IPS DF 6.9 (cell line): Measurements from ENCODE around the gene IRF2.

Experiments used
- DNase-seq: peaks from one replicate; pipeline ENCODE4 v3.0.0-alpha.2; 2013; ENCODE audit warnings: low read depth, low spot score
- H3K27ac ChIP-seq: one replicate; pipeline ENCODE4 v1.5.1; 2013; ENCODE audit warnings: low read length, control low read depth
- H3K27me3 ChIP-seq: 2 replicates; pipeline ENCODE4 v1.6.1; 2013; ENCODE audit warnings: mild to moderate bottlenecking, low read length; ENCODE audit not compliant: control insufficient read depth, insufficient read depth
- H3K36me3 ChIP-seq: 2 replicates; pipeline ENCODE4 v1.6.1; 2013; ENCODE audit warnings: low read length; ENCODE audit not compliant: control insufficient read depth, insufficient read depth
- H3K4me1 ChIP-seq: 2 replicates; pipeline ENCODE4 v1.6.1; 2013; ENCODE audit warnings: low read length; ENCODE audit not compliant: control insufficient read depth, insufficient read depth
- H3K4me3 ChIP-seq: 2 replicates; pipeline ENCODE4 v1.5.1; 2013; ENCODE audit warnings: mild to moderate bottlenecking, low read length
- H3K9me3 ChIP-seq: 2 replicates; pipeline ENCODE4 v1.6.1; 2013; ENCODE audit warnings: low read length, inconsistent platforms; ENCODE audit not compliant: control insufficient read depth, insufficient read depth
- WGBS: extraction: QIAGEN DNeasy Blood & Tissue Kit; methylation state at CpG from one replicate; pipeline ENCODE4 v1.1.7; 2013; ENCODE audit warnings: mixed read lengths, missing lambda C conversion rate; ENCODE audit not compliant: insufficient read length, insufficient coverage; 5-methylcytosine and 5-hydroxymethylcytosine counted together

Gene IRF2

GRCh38 chr4:184389978-184390900 lies 84.1 kb downstream of the IRF2 start:
- Histone ChIP-seq H3K9me3 (no peaks in the 10 kb centered on the region), H3K27me3 (no peaks in the 10 kb centered on the region), H3K4me3 (no peak overlapping the region), H3K36me3 (no peaks in the 10 kb centered on the region), H3K4me1 (peaks cover 15% of the 10 kb centered on the region), H3K27ac (no peak overlapping the region)
- DNase-seq = no peak
- no CpG with 5 or more reads among the region's 24 CpGs for WGBS

GRCh38 chr4:184388106-184388505 lies 86.2 kb downstream of the IRF2 start:
- no peaks in the 10 kb centered on the region for H3K36me3 ChIP-seq
- WGBS = 100% methylated on average over 1 of the region's 6 CpGs

GRCh38 chr4:184387351-184387750 lies 87.0 kb downstream of the IRF2 start:
- H3K9me3 ChIP-seq = no peaks in the 10 kb centered on the region
- H3K4me1 ChIP-seq = peaks cover 21% of the 10 kb centered on the region
- DNase-seq = no peak
- WGBS = no CpG with 5 or more reads among the region's 6 CpGs
- H3K4me3 ChIP-seq = no peak overlapping the region
- H3K27me3 ChIP-seq = no peaks in the 10 kb centered on the region
- no peaks in the 10 kb centered on the region for H3K36me3 ChIP-seq
- no peak overlapping the region for H3K27ac ChIP-seq

More at GRCh38 chr4:184388106-184388505, 86.2 kb downstream of the IRF2 start:
- no peaks in the 10 kb centered on the region for H3K9me3 ChIP-seq
- no peaks in the 10 kb centered on the region for H3K27me3 ChIP-seq
- no peak overlapping the region for H3K4me3 ChIP-seq
- DNase-seq = no peak
- H3K27ac ChIP-seq = no peak overlapping the region
- H3K4me1 ChIP-seq = peaks cover 21% of the 10 kb centered on the region

- no peaks in the 10 kb centered on the region for H3K9me3 ChIP-seq
- H3K27me3 ChIP-seq = no peaks in the 10 kb centered on the region
- peak overlapping the region; percentile 46 for H3K27ac ChIP-seq
- peaks cover 21% of the 10 kb centered on the region for H3K4me1 ChIP-seq
- H3K36me3 ChIP-seq = no peaks in the 10 kb centered on the region
- WGBS = no CpG with 5 or more reads among the region's 10 CpGs
- H3K4me3 ChIP-seq = no peak overlapping the region
- DNase-seq = no peak
Measured at GRCh38 chr4:184386271-184386781, 88.0 kb downstream of the IRF2 start.

GRCh38 chr4:184385705-184386141 lies 88.6 kb downstream of the IRF2 start:
- H3K4me3 ChIP-seq = no peak overlapping the region
- no CpG with 5 or more reads among the region's 6 CpGs for WGBS
- DNase-seq = no peak
- H3K36me3 ChIP-seq = no peaks in the 10 kb centered on the region
- H3K4me1 ChIP-seq = peaks cover 21% of the 10 kb centered on the region
- peak overlapping the region; percentile 33 for H3K27ac ChIP-seq
- H3K27me3 ChIP-seq = no peaks in the 10 kb centered on the region
- no peaks in the 10 kb centered on the region for H3K9me3 ChIP-seq

GRCh38 chr4:184384810-184385557 lies 89.4 kb downstream of the IRF2 start:
- Histone ChIP-seq H3K9me3 (no peaks in the 10 kb centered on the region), H3K36me3 (no peaks in the 10 kb centered on the region), H3K4me1 (peaks cover 19% of the 10 kb centered on the region), H3K27me3 (no peaks in the 10 kb centered on the region), H3K27ac (no peak overlapping the region), H3K4me3 (no peak overlapping the region)
- WGBS = no CpG with 5 or more reads among the region's 7 CpGs
- DNase-seq = no peak

- DNase-seq = no peak
- H3K27ac ChIP-seq = no peak overlapping the region
Measured at GRCh38 chr4:184384056-184384809, 90.1 kb downstream of the IRF2 start.

GRCh38 chr4:184383497-184384055 lies 90.8 kb downstream of the IRF2 start:
- DNase-seq = no peak
- no peaks in the 10 kb centered on the region for H3K36me3 ChIP-seq
- H3K4me3 ChIP-seq = no peak overlapping the region
- peaks cover 18% of the 10 kb centered on the region for H3K4me1 ChIP-seq
- H3K9me3 ChIP-seq = no peaks in the 10 kb centered on the region
- H3K27me3 ChIP-seq = no peaks in the 10 kb centered on the region; the same call in 1 of the 2 replicates
- no peak overlapping the region for H3K27ac ChIP-seq
- no CpG with 5 or more reads among the region's 8 CpGs for WGBS

More at GRCh38 chr4:184384056-184384809, 90.1 kb downstream of the IRF2 start:
- WGBS = no CpG with 5 or more reads among the region's 13 CpGs
- Histone ChIP-seq H3K27me3 (no peaks in the 10 kb centered on the region), H3K4me1 (peaks cover 18% of the 10 kb centered on the region), H3K36me3 (no peaks in the 10 kb centered on the region), H3K9me3 (no peaks in the 10 kb centered on the region), H3K4me3 (no peak overlapping the region)

GRCh38 chr4:184382189-184382846 lies 92.0 kb downstream of the IRF2 start:
- H3K9me3 ChIP-seq = no peaks in the 10 kb centered on the region
- no peak overlapping the region for H3K27ac ChIP-seq
- H3K36me3 ChIP-seq = no peaks in the 10 kb centered on the region
- peaks cover 17% of the 10 kb centered on the region for H3K4me1 ChIP-seq
- H3K27me3 ChIP-seq = no peaks in the 10 kb centered on the region; the same call in 1 of the 2 replicates
- no CpG with 5 or more reads among the region's 12 CpGs for WGBS
- DNase-seq = no peak
- H3K4me3 ChIP-seq = no peak overlapping the region
